K562 (cell line): ENCODE results near the gene MED15. TPM values are rescaled to one million over a fixed set of nuclear protein-coding genes. Genes with fewer than 3 reads are reported as not detected.

Source experiments
- CEBPB ChIP-seq: fragments of 450-650 bp; IDR thresholded peaks from 2 replicates; pipeline ENCODE4 v1.6.1; 2016; ENCODE audit warnings: missing genetic modification characterization, missing compliant biosample characterization
- DMBX1 ChIP-seq: fragments of 250-450 bp; sonication (Bioruptor Pico); IDR thresholded peaks from 2 replicates; pipeline ENCODE4 v1.8.0; 2022; ENCODE audit warnings: inconsistent platforms, mild to moderate bottlenecking, moderate library complexity, borderline replicate concordance
- GMEB1 ChIP-seq: fragments of 250-450 bp; sonication (Bioruptor Pico); IDR thresholded peaks from 2 replicates; pipeline ENCODE4 v1.4.0; 2020; ENCODE audit warnings: mild to moderate bottlenecking
- KAT8 ChIP-seq: fragments of 450-650 bp; IDR thresholded peaks from 2 replicates; pipeline ENCODE4 v1.6.1; 2016; ENCODE audit warnings: low read depth, mild to moderate bottlenecking
- KDM1A ChIP-seq, 2 experiments: fragments of 450-650 bp; IDR thresholded peaks; 2 replicates each; pipeline ENCODE4 v1.6.1; 2016; ENCODE audit warnings: mild to moderate bottlenecking in 2 of 2
- MITF ChIP-seq: IDR thresholded peaks from 2 replicates; pipeline ENCODE4 v1.6.1; 2014; ENCODE audit warnings: antibody characterized with exemption
- NKRF ChIP-seq: fragments of 450-650 bp; IDR thresholded peaks from 2 replicates; pipeline ENCODE4 v1.6.1; 2016; ENCODE audit warnings: borderline replicate concordance
- PBX2 ChIP-seq, 2 experiments: IDR thresholded peaks in 1 of 2; conservative IDR thresholded peaks in 1 of 2; 2 replicates each; pipeline ENCODE4 v1.6.1; 2016; ENCODE audit warnings: low read depth in 2 of 2, mild to moderate bottlenecking in 1 of 2, missing compliant biosample characterization in 1 of 2, missing genetic modification characterization in 1 of 2, moderate library complexity in 1 of 2
- RBM15 ChIP-seq: fragments of 200-400 bp; formaldehyde crosslinking; IDR thresholded peaks from 2 replicates; pipeline ENCODE4 v1.6.1; 2018; ENCODE audit warnings: mild to moderate bottlenecking, low read length, moderate library complexity; ENCODE audit not compliant: insufficient read depth
- SRSF3 ChIP-seq: fragments of 200-400 bp; formaldehyde crosslinking; IDR thresholded peaks from 2 replicates; pipeline ENCODE4 v1.6.1; 2016; ENCODE audit warnings: mild to moderate bottlenecking, low read length, moderate library complexity; ENCODE audit not compliant: insufficient read depth
- ZBTB17 ChIP-seq: fragments of 450-650 bp; formaldehyde crosslinking; IDR thresholded peaks from 2 replicates; pipeline ENCODE4 v1.4.0; 2020; ENCODE audit warnings: mild to moderate bottlenecking
- ZBTB33 ChIP-seq: sonication (generic); formaldehyde crosslinking; IDR thresholded peaks from 2 replicates; pipeline ENCODE4 v1.8.1; 2023; ENCODE audit warnings: mild to moderate bottlenecking, missing genetic modification reagents
- ZBTB43 ChIP-seq: sonication (generic); formaldehyde crosslinking; IDR thresholded peaks from 2 replicates; pipeline ENCODE4 v1.8.0; 2023; ENCODE audit warnings: mild to moderate bottlenecking, missing genetic modification reagents
- ZNF224 ChIP-seq: sonication (generic); formaldehyde crosslinking; IDR thresholded peaks from 2 replicates; pipeline ENCODE4 v1.8.0; 2022; ENCODE audit warnings: mild to moderate bottlenecking, missing genetic modification reagents
- ZNF583 ChIP-seq: fragments of 250-450 bp; sonication (Bioruptor Pico); IDR thresholded peaks from 2 replicates; pipeline ENCODE4 v1.4.0; 2020
- polyA plus RNA-seq, 8 experiments: library from polyadenylated mRNA; depleted of rRNA in 4 of 8; stranded (reverse) in 5 of 8; unstranded in 3 of 8; fragments of >200 nt; fragmentation: Nextera tagmentation in 2 of 8; fragmentation: Illumina TruSeq in 1 of 8; extraction: Ambion mirVana in 2 of 8; extraction: Trizol in 1 of 8; gene quantifications; 2 replicates each; pipeline versions ENCODE4 v1.2.1 to v1.2.3, GENCODE V29; 2011 to 2014; ENCODE audit warnings: inconsistent platforms in 1 of 8, missing spikeins in 1 of 8
- total RNA-seq, 7 experiments: library from RNA; depleted of rRNA in 6 of 7; stranded (reverse); fragments of >200 nt in 6 of 7; fragmentation: Illumina TruSeq in 2 of 7; extraction: Trizol in 2 of 7; gene quantifications; 2 replicates each; pipeline versions ENCODE4 v1.2.1 to v1.2.3, GENCODE V29; 2011 to 2021; ENCODE audit warnings: low replicate concordance in 1 of 7

The MED15 gene
- total and polyA plus RNA-seq, 9 of the 15 experiments (the other 6 are each of a cell fraction or from before 2014, with no cell fraction given), result 4.0 to 271 (median 60.1) TPM

- TF ChIP-seq NKRF (no peak), RBM15 (no peak), KDM1A (IDR thresholded peaks at IDR 0.05) (no peak), ZBTB33 (CRISPR knock-in tag) (no peak), PBX2 (CRISPR knock-in tag; IDR thresholded peaks at IDR 0.05; ENCODE audit: low read depth) (no peak), PBX2 (tag; conservative IDR thresholded peaks at IDR 0.05; ENCODE audit: low read depth) (no peak), ZBTB17 (CRISPR knock-in tag) (no peak; the same call in 1 of the 2 replicates), GMEB1 (CRISPR knock-in tag) (peak; percentile 26; the same call in 1 of the 2 replicates), DMBX1 (CRISPR knock-in tag) (no peak), KAT8 (no peak), SRSF3 (0 out of 2 replicates have a peak, but pooled peaks have one; percentile 8), ZNF583 (CRISPR knock-in tag) (peak; percentile 65), ZNF224 (CRISPR knock-in tag) (no peak), ZBTB43 (CRISPR knock-in tag) (no peak), CEBPB (tag) (peak; percentile 99), MITF (peak; percentile 45; the same call in 1 of the 2 replicates)
Measured at GRCh38 chr22:20606041-20606783, 98.8 kb downstream of the MED15 start (continued).
